Adipocyte (in vitro differentiated cells): ENCODE measurements around the gene PWWP2A.
A peak's percentile ranks its signal among the peaks of the same experiment; 100 is the strongest.
"Not testable (repeated sequence)": the region's sequence is repeated elsewhere in the genome, so short reads cannot be mapped to it uniquely, and the experiment has no call there.

Experiments
- DNase-seq: peaks from one replicate; pipeline ENCODE4 v3.0.0-alpha.2; 2015; ENCODE audit warnings: low read depth
- H3K27me3 ChIP-seq: replicated peaks from 2 replicates; pipeline ENCODE4 v1.7.0; 2013; ENCODE audit warnings: mild to moderate bottlenecking, low read length, moderate library complexity; ENCODE audit not compliant: control insufficient read depth, insufficient read depth
- H3K36me3 ChIP-seq: 2 replicates; pipeline ENCODE4 v1.7.0; 2013; ENCODE audit warnings: low read length, mild to moderate bottlenecking, moderate library complexity; ENCODE audit not compliant: control insufficient read depth, insufficient read depth, severe bottlenecking
- H3K4me1 ChIP-seq: 2 replicates; pipeline ENCODE4 v1.7.0; 2013; ENCODE audit warnings: mild to moderate bottlenecking, low read length, moderate library complexity; ENCODE audit not compliant: control insufficient read depth, insufficient read depth
- H3K4me3 ChIP-seq: 2 replicates; pipeline ENCODE4 v1.7.0; 2013; ENCODE audit warnings: mild to moderate bottlenecking, low read length, moderate library complexity
- H3K9ac ChIP-seq: 2 replicates; pipeline ENCODE4 v1.7.0; 2013; ENCODE audit warnings: mild to moderate bottlenecking, low read length, moderate library complexity
- H3K9me3 ChIP-seq: 2 replicates; pipeline ENCODE4 v1.7.0; 2013; ENCODE audit warnings: mild to moderate bottlenecking, low read length, moderate library complexity; ENCODE audit not compliant: control insufficient read depth

Gene PWWP2A

GRCh38 chr5:160119142-160119904 is at the start of gene PWWP2A:
PWWP2A (minus strand) TSS chr5:160119450; CDS start chr5:160119388, 62 bp downstream.
- Histone ChIP-seq H3K9ac (peak within 1 kb of the TSS; percentile 96), H3K9me3 (no peaks in the 10 kb centered on the region), H3K4me1 (peaks cover 6% of the 10 kb centered on the region), H3K4me3 (peak within 1 kb of the TSS; percentile 94), H3K36me3 (peaks cover 9% of the 10 kb centered on the region), H3K27me3 (peaks cover 4% of the 10 kb centered on the region)
- peak; percentile 100 for DNase-seq

DNA sequence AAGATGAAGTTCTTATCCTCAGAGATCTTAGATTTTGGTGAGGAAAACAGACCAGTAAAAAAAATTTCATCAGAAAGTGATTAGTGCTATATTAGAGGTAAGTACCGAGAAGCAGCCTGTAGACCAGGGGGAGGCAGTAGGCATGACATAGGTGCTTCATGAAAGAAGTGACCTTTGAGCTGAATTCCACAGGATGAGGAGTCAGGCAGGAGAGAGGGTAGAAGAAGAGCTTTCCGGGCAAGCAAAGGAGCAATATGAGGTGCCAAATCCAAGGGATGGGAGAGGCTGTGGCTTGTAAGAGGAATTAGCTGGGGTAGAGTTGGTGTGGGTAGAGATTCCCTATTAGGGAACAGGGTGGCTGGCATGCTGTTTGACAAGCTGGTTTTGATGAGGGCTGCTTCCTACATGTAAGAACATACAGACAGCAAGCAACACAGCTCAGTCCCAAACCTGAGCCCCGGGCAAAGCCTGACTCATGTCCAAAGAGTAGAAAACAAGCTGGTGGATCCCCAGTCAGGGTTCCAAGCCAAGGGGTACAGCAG is 48.4 kb upstream of the PWWP2A start:
- Histone ChIP-seq H3K27me3 (no peaks in the 10 kb centered on the region), H3K9ac (no peak overlapping the region), H3K9me3 (no peaks in the 10 kb centered on the region), H3K36me3 (no peaks in the 10 kb centered on the region), H3K4me3 (no peak overlapping the region), H3K4me1 (peaks cover 44% of the 10 kb centered on the region)
- no peak for DNase-seq

GRCh38 chr5:160166973-160167623 is 47.8 kb upstream of the PWWP2A start:
- no peaks in the 10 kb centered on the region for H3K36me3 ChIP-seq
- H3K27me3 ChIP-seq, result no peaks in the 10 kb centered on the region
- H3K4me1 ChIP-seq, result peaks cover 43% of the 10 kb centered on the region
- DNase-seq, result no peak
- no peaks in the 10 kb centered on the region for H3K9me3 ChIP-seq
- H3K4me3 ChIP-seq, result no peak overlapping the region
- no peak overlapping the region for H3K9ac ChIP-seq

GRCh38 chr5:160166069-160166972 is 47.1 kb upstream of the PWWP2A start:
- Histone ChIP-seq H3K9ac (peak overlapping the region; percentile 57), H3K4me3 (no peak overlapping the region), H3K36me3 (no peaks in the 10 kb centered on the region), H3K27me3 (no peaks in the 10 kb centered on the region), H3K4me1 (peaks cover 37% of the 10 kb centered on the region), H3K9me3 (no peaks in the 10 kb centered on the region)
- DNase-seq, result peak; percentile 17

DNA sequence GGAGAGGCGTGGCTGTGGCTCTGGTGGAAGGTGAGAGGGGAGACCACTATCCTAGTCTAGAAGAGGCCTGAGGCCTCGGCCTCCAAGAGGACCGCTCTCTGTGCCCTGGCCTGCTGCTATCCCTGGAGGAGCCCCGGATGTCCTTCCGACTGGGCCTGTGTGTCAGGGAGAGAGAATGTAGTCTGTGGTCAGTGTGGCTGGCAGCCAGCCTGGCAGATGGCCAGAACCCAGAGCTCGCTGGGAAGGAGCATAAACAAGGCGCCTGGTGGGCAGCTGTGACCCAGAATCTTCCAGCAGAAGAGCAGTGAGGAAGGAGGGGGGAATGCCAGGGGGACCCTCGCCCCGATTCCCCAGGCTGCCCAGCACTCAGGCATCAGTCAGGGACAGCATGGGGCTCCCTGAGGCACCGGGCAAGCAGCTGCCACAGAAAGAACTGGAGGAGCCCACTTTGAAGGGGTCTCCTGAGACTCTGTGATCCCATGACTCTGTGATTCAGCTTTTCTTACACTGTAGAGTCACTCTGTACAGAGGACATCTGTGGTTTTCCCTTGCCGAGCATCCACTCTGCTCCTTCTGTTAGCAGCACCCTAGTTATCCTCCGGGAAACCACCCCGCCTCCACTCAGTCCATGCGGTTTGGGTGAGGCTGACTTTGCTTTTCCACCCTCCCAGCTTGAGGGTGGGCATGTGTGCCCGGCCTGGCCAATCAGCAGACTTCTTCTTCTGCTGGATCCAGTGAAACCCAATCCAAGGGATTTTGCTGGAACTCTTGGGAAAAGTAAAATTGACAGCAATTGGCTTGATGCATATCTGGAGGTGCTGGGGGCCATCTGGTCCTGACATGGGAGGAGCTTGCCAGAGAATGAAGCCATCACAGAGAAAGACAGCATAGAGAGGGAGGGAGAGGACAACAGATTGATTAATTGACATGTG is 46.2 kb upstream of the PWWP2A start:
- Histone ChIP-seq H3K9me3 (no peaks in the 10 kb centered on the region), H3K9ac (peak overlapping the region; percentile 79), H3K4me3 (peak overlapping the region; percentile 47), H3K27me3 (no peaks in the 10 kb centered on the region), H3K36me3 (no peaks in the 10 kb centered on the region), H3K4me1 (peaks cover 37% of the 10 kb centered on the region)
- DNase-seq, result peak; percentile 97

- H3K4me3 ChIP-seq, result no peak overlapping the region
- peaks cover 24% of the 10 kb centered on the region for H3K4me1 ChIP-seq
- H3K36me3 ChIP-seq, result no peaks in the 10 kb centered on the region
- DNase-seq, result no peak
- no peak overlapping the region for H3K9ac ChIP-seq
- no peaks in the 10 kb centered on the region for H3K9me3 ChIP-seq
- no peaks in the 10 kb centered on the region for H3K27me3 ChIP-seq
These were observed 43.7 kb upstream of the PWWP2A start for GRCh38 chr5:160162910-160163309.

DNA sequence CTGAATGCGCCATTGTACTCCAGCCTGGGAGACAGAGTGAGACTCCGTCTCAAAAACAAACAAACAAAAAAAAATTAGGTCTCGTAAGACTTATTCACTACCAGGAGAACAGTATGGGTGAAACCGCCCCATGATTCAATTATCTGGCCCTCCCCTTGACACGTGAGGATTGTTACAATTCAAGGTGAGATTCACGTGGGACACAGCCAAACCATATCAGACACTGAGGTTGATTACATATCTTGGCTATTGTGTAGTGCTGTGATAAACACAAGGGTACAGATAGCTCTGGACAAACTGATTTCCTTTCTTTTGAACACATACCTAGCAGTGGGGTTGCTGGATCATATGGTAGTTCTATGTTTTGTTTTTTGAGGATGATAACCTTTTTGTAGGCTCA is 42.4 kb upstream of the PWWP2A start:
- no peak for DNase-seq

GRCh38 chr5:160160875-160161274 is 41.6 kb upstream of the PWWP2A start:
- H3K9me3 ChIP-seq, H3K4me3 ChIP-seq, H3K36me3 ChIP-seq, H3K9ac ChIP-seq, DNase-seq, H3K27me3 ChIP-seq: not testable (repeated sequence)
- peaks cover 14% of the 10 kb centered on the region for H3K4me1 ChIP-seq

More for the DNA sequence above, 42.4 kb upstream of the PWWP2A start:
- Histone ChIP-seq H3K27me3 (no peaks in the 10 kb centered on the region), H3K9ac (no peak overlapping the region), H3K9me3 (no peaks in the 10 kb centered on the region), H3K4me3 (no peak overlapping the region), H3K36me3 (no peaks in the 10 kb centered on the region), H3K4me1 (peaks cover 22% of the 10 kb centered on the region)

DNA sequence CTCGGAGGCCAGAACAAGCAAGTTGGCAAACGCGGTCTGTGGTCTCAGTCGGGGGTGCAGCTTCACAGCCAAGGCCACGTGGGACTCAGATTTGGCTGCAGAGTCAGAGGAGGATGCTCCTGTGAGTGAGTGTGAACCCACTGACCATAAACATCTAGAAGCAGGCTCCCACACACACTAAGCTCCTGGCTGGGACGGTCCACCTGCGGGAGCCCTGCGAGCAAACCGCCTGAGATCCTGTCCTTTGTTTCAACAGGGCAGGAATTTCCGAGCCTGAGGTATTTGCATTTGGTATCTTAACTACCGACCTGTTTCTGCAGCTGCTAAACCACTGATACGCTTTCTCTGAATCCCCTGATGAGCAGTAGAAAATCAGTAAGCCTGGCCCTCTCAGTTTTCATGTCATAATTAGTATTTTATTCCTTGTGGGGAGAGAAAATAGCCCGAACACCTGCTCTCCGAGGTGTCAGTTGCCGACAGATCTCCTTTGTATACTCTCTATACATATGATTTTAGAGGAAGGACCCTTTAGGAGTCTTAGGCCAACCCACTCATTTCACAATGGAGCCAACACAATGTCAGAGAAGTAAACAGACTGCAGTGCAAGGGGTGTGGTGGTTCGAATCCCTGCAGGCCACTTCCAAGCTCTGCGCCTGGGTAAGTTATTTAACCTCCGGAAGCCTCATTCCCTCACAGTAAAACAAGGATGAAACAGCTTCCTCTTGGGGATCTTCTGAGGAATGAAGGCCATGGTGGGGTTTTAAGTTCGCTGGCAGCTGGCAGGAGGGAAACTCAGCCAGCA is 40.9 kb upstream of the PWWP2A start:
- H3K27me3 ChIP-seq, result no peaks in the 10 kb centered on the region
- no peak for DNase-seq
- peaks cover 10% of the 10 kb centered on the region for H3K4me1 ChIP-seq
- no peaks in the 10 kb centered on the region for H3K36me3 ChIP-seq
- H3K9ac ChIP-seq, result no peak overlapping the region
- H3K9me3 ChIP-seq, result no peaks in the 10 kb centered on the region
- no peak overlapping the region for H3K4me3 ChIP-seq

DNA sequence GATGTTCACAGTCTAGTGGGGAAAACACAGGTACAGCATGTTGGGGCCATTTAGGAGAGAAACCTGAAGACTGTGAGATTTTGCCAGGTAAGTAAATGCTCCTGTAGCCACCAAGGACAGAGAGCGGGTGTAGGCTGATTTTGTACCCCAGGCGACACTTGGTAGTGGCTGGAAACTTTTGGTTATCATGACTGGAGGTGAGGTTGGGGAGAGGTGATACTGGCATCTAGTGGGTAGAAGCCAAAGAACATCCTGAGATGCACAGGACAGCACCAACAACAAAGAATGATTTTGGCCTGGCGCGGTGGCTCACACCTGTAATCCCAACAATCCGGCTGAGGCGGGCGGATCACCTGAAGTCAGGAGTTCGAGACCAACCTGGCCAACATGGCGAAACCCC is 38.8 kb upstream of the PWWP2A start:
- Histone ChIP-seq H3K9ac (no peak overlapping the region), H3K27me3 (no peaks in the 10 kb centered on the region), H3K4me1 (no peaks in the 10 kb centered on the region), H3K9me3 (no peaks in the 10 kb centered on the region), H3K36me3 (no peaks in the 10 kb centered on the region), H3K4me3 (no peak overlapping the region)
- no peak for DNase-seq
